Upper lobe of right lung (tissue), 1 donor: ENCODE data around the gene CMIP. TPM values are rescaled to one million over a fixed set of nuclear protein-coding genes. Genes with fewer than 3 reads are reported as not detected.

Experiments
- ATAC-seq: fragments of 200-7000 bp; cut with Tn5 transposase; one replicate; pipeline ENCODE4 v1.9.1; 2020; ENCODE audit warnings: mild to moderate bottlenecking, moderate library complexity
- DNase-seq: peaks from one replicate; pipeline ENCODE4 v3.0.0-alpha.2; 2020
- H3K27ac ChIP-seq: fragments of 200-600 bp; one replicate; pipeline ENCODE4 v1.8.0; 2022
- H3K27me3 ChIP-seq: fragments of 200-600 bp; one replicate; pipeline ENCODE4 v1.8.0; 2022; ENCODE audit warnings: mild to moderate bottlenecking
- H3K36me3 ChIP-seq: fragments of 200-600 bp; one replicate; pipeline ENCODE4 v1.8.0; 2022
- H3K4me1 ChIP-seq: fragments of 200-600 bp; one replicate; pipeline ENCODE4 v1.8.0; 2022
- H3K4me3 ChIP-seq: fragments of 200-600 bp; one replicate; pipeline ENCODE4 v1.8.0; 2022; ENCODE audit warnings: mild to moderate bottlenecking
- H3K9me3 ChIP-seq: fragments of 200-600 bp; one replicate; pipeline ENCODE4 v1.8.0; 2022
- intact Hi-C: fragments of 100-400 bp; cut with DNase I; formaldehyde crosslinking; loops from one replicate; pipeline ENCODE4 v1.11.0; 2022
- total RNA-seq: library from RNA; stranded (reverse); fragmentation: NEBNext Ultra II Directional; extraction: Animal tissue kit (Norgen Biotek cat#: 25700); gene quantifications from one replicate; pipeline ENCODE4 v1.2.1, GENCODE V29; 2021
- TF ChIP-seq, protein P1 (sequence below): fragments of 200-600 bp; IDR thresholded peaks from one replicate; pipeline ENCODE4 v1.8.0; 2022; ENCODE audit warnings: antibody characterized with exemption
- donor health status: DM: no; HTN: yes; CAD: no; lungs with severe emphysema.

The CMIP gene
- total RNA-seq, 1 donor from 2014 or later: 73.8 TPM

DNA sequence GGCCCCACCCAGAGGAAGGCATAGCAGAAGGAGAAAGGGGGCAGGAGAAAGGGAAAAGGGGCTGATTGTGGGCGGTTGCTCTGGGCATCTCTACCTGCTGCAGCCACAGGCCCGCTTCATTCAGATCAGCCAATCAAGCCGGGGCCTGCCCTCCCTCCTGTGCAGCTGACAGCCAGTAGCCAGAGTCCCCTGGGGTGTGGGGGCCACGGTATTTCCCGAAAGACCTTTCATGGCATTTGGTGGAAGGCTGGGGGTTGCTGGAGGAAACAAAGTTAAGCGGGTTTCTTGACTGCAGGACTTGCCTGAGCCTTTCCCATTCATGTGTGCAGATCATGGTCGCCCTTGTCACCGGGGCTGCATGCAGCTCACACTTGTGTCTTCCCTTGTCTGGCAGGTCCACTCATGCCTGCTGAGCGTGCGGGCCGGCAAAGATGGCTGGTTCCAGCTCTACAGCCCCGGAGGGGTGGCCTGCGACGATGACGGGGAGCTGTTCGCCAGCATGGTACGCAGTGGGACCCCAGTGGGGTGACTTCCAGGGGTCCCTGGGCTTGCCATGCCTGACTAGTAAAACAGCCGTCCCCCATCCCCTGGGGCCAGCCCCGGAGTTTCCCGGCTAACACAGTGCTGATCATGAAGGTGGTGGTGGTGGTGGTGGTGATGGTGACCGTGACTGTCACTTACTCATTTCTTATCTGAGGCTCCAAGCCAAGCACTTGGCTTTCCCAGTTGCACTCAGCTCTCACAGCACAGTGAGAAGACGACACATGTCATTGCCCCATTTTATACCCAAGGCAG, 251.8 kb downstream of the CMIP start:
- Histone ChIP-seq H3K4me1 (peaks cover 20% of the 10 kb centered on the region), H3K36me3 (peaks cover 41% of the 10 kb centered on the region), H3K9me3 (no peaks in the 10 kb centered on the region), H3K27ac (no peak overlapping the region), H3K27me3 (no peaks in the 10 kb centered on the region), H3K4me3 (no peak overlapping the region)
- intact Hi-C loops: no loop called here
- DNase-seq: no peak
- ATAC-seq: no peak
- TF ChIP-seq, protein P1, sequence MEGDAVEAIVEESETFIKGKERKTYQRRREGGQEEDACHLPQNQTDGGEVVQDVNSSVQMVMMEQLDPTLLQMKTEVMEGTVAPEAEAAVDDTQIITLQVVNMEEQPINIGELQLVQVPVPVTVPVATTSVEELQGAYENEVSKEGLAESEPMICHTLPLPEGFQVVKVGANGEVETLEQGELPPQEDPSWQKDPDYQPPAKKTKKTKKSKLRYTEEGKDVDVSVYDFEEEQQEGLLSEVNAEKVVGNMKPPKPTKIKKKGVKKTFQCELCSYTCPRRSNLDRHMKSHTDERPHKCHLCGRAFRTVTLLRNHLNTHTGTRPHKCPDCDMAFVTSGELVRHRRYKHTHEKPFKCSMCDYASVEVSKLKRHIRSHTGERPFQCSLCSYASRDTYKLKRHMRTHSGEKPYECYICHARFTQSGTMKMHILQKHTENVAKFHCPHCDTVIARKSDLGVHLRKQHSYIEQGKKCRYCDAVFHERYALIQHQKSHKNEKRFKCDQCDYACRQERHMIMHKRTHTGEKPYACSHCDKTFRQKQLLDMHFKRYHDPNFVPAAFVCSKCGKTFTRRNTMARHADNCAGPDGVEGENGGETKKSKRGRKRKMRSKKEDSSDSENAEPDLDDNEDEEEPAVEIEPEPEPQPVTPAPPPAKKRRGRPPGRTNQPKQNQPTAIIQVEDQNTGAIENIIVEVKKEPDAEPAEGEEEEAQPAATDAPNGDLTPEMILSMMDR: no peak

- intact Hi-C loops: no loop called here
- ATAC-seq (peak; percentile 73), DNase-seq (peak; percentile 76)
- H3K36me3 ChIP-seq: peaks cover 42% of the 10 kb centered on the region
- H3K27me3 ChIP-seq: no peaks in the 10 kb centered on the region
- H3K27ac ChIP-seq: peak overlapping the region; percentile 58
- TF ChIP-seq, protein P1: peak; percentile 62
- no peaks in the 10 kb centered on the region for H3K9me3 ChIP-seq
- H3K4me3 ChIP-seq: no peak overlapping the region
- peaks cover 20% of the 10 kb centered on the region for H3K4me1 ChIP-seq
These were observed 252.5 kb downstream of the CMIP start for GRCh38 chr16:81696961-81697615.

DNA sequence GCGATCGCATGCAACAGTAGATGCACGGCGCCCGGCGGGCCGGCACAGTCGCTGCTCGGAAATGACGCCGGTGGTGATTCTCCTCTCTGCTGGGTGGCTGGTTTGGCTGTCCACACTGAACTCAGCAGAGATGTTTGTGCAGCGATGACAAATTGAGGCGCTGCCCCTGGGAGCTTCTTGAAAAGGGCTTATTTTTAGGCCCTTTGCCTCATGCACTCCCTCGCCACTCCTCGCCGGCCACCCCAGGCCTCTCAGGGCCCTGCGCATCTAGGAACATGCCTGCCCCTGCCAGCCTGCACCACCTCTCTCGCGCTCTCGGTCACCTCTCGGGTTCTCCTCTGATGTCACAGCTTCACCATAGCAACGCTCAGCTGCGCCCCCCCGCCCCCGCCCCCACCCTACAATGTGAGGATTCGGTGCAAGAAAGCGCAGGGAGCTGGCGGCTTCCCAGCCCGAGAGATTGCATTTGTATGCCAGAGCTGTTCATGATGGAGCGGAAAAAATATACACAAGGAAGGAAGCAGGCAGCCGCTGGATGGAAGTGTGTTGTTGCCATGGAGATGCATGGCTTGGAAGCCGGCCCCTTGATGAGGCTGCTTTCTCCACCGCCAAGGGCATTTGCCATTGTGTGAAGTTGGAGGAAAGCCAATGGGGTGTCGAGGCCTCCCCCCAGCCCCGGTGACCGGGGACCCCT, 253.2 kb downstream of the CMIP start:
- intact Hi-C loops: no loop called here
- Histone ChIP-seq H3K4me3 (no peak overlapping the region), H3K4me1 (peaks cover 17% of the 10 kb centered on the region), H3K9me3 (no peaks in the 10 kb centered on the region), H3K27ac (peak overlapping the region; percentile 58), H3K27me3 (no peaks in the 10 kb centered on the region), H3K36me3 (peaks cover 40% of the 10 kb centered on the region)
- no peak for ATAC-seq
- TF ChIP-seq, protein P1: no peak
- DNase-seq: peak; percentile 63

- intact Hi-C loops: no loop called here
- TF ChIP-seq, protein P1: no peak
- Histone ChIP-seq H3K36me3 (peaks cover 39% of the 10 kb centered on the region), H3K4me1 (peaks cover 17% of the 10 kb centered on the region), H3K27ac (peak overlapping the region; percentile 36), H3K9me3 (no peaks in the 10 kb centered on the region), H3K27me3 (no peaks in the 10 kb centered on the region), H3K4me3 (no peak overlapping the region)
- DNase-seq (no peak), ATAC-seq (no peak)
These were observed 253.7 kb downstream of the CMIP start for GRCh38 chr16:81698310-81698641.

DNA sequence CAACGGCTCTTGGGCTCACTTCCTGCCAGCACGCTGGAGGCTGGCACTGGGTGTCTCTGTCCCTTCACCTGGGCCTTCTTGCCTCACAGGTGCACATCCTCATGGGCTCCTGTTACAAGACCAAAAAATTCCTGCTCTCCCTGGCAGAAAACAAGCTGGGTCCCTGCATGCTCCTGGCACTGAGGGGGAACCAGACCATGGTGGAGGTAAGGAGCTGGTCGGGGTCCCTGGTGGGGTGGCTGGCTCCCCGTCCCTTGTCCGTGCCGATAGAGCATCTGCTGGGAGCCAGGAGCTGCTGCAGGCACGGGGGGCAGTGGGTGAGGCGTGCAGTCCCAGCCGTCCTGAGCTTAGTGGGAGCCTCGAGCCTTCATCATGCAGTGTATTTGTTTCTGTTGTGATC, 255.0 kb downstream of the CMIP start:
- Histone ChIP-seq H3K4me3 (no peak overlapping the region), H3K4me1 (peaks cover 14% of the 10 kb centered on the region), H3K9me3 (no peaks in the 10 kb centered on the region), H3K36me3 (peaks cover 30% of the 10 kb centered on the region), H3K27me3 (no peaks in the 10 kb centered on the region), H3K27ac (no peak overlapping the region)
- TF ChIP-seq, protein P1: no peak
- intact Hi-C loops: no loop called here
- ATAC-seq (no peak), DNase-seq (peak; percentile 55)
